A549 (cell line): ENCODE measurements around the gene ETS2.

ENCODE experiments used
- CTCF ChIP-seq: fragments of >200 bp; sonication (Bioruptor Twin); formaldehyde crosslinking; IDR thresholded peaks from 3 replicates; pipeline ENCODE4 v1.5.1; 2016
- HDAC2 ChIP-seq: fragments of 200-600 bp; sonication (generic); IDR thresholded peaks from 2 replicates; pipeline ENCODE4 v1.6.1; 2016
- JUN ChIP-seq, 2 experiments: fragments of >200 bp; sonication (Bioruptor Twin); formaldehyde crosslinking; IDR thresholded peaks; 2 replicates in 1 of 2; 3 replicates in 1 of 2; pipeline ENCODE4 v1.6.1; 2016 to 2017
- JUNB ChIP-seq: fragments of >200 bp; sonication (Bioruptor Twin); formaldehyde crosslinking; IDR thresholded peaks from 2 replicates; pipeline ENCODE4 v1.6.1; 2016
- MYC ChIP-seq: IDR thresholded peaks from 2 replicates; pipeline ENCODE4 v1.6.1; 2012; ENCODE audit warnings: mild to moderate bottlenecking, inconsistent platforms, low read length, improper control_type of control experiment, borderline replicate concordance
- POLR2A ChIP-seq: IDR thresholded peaks from 2 replicates; pipeline ENCODE4 v1.6.1; 2012; ENCODE audit warnings: mild to moderate bottlenecking, low read length
- POLR2AphosphoS2 ChIP-seq: conservative IDR thresholded peaks from 2 replicates; pipeline ENCODE4 v1.6.1; 2012; ENCODE audit warnings: low read length, improper control_type of control experiment, inconsistent platforms

DNA sequence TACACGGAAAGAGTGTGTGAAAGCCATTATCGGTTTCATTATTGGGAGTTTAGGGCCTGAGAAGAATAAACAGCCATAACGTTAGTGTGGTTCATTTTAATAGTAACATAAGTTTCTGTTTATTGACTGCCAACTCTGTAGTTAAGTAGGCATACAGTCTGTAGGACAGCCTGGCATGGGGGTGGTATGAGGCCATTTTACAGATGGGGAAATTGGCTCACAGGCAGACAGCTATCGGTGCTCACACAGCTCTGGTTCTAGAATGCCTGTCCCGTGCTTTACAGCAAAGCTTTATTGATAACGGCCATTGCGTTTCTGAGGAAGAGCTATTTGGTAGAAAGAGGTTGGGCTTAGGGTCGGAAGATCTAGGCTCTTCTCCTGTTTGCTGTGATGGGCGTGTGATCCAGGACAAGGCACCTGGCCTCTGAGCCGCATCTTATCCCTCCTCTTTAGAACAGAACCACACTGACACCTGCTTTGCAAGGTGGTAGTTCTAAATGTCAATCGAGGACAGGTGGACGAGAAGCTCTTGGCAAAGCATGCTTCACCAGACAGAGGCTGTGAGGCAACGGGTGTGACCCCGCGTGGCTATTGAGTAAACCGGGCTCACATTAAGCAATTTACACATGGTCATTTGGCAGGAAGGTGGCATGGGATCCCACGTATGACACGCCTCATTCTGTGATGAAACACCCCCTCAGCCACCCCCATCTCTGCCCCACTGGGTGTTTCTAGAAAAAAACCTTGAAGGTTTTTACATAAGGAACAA lies 14.9 kb downstream of the ETS2 start:
- no peak for TF ChIP-seq JUN (IDR thresholded peaks at IDR 0.05)
- TF ChIP-seq POLR2A, result no peak
- no peak for TF ChIP-seq MYC
- no peak for TF ChIP-seq HDAC2
- TF ChIP-seq JUNB, result no peak
- TF ChIP-seq POLR2AphosphoS2, result no peak
- TF ChIP-seq CTCF, result no peak
